GM20431 (cell line): Measurements from ENCODE around the gene TAF11L7.
"Not testable (repeated sequence)": the region's sequence is repeated elsewhere in the genome, so short reads cannot be mapped to it uniquely, and the experiment has no call there.

Experiments used
- in situ Hi-C: fragments of 300-500 bp; cut with MseI, MboI; formaldehyde crosslinking; loops from one replicate; pipeline ENCODE4 v1.15.0; 2020; ENCODE audit warnings: low sequenced_read_pairs; ENCODE audit not compliant: unreplicated experiment

The TAF11L7 gene

GRCh38 chr5:17585658-17586057, at the start of gene TAF11L7:
TSS of gene TAF11L7 (minus strand) at chr5:17585758.
- in situ Hi-C loops, result not testable (repeated sequence)

GRCh38 chr5:17634160-17634559, 48.6 kb upstream of the TAF11L7 start, which contains the start of gene TAF11L14:
TSS of gene TAF11L14 (plus strand) at chr5:17634460.
- in situ Hi-C loops, result no loop called here

- in situ Hi-C loops, result not testable (repeated sequence)
These were observed 46.2 kb upstream of the TAF11L7 start, which contains the start of gene TAF11L13 for GRCh38 chr5:17631788-17632187. TSS of gene TAF11L13 (plus strand) at chr5:17632088.

- in situ Hi-C loops, result no loop called here
These were observed 40.1 kb upstream of the TAF11L7 start for GRCh38 chr5:17625686-17626085.

GRCh38 chr5:17620627-17621026, 35.1 kb upstream of the TAF11L7 start:
- in situ Hi-C loops, result no loop called here

- in situ Hi-C loops, result no loop called here
These were observed 33.8 kb upstream of the TAF11L7 start for GRCh38 chr5:17619354-17619753.

GRCh38 chr5:17614872-17615605, 29.5 kb upstream of the TAF11L7 start:
- in situ Hi-C loops, result no loop called here

- in situ Hi-C loops, result not testable (repeated sequence)
These were observed 24.5 kb upstream of the TAF11L7 start, which contains the start of gene TAF11L12 for GRCh38 chr5:17610092-17610491. TSS of gene TAF11L12 (plus strand) at chr5:17610392.

- in situ Hi-C loops, result not testable (repeated sequence)
These were observed 21.9 kb upstream of the TAF11L7 start for GRCh38 chr5:17607461-17607860.

GRCh38 chr5:17604951-17605350, 19.4 kb upstream of the TAF11L7 start:
- in situ Hi-C loops, result no loop called here

GRCh38 chr5:17603880-17604279, 18.3 kb upstream of the TAF11L7 start, which contains the start of gene TAF11L11:
TSS of gene TAF11L11 (plus strand) at chr5:17604183.
- in situ Hi-C loops, result not testable (repeated sequence)

- in situ Hi-C loops, result not testable (repeated sequence)
These were observed 12.2 kb upstream of the TAF11L7 start, which contains the start of gene TAF11L10 for GRCh38 chr5:17597728-17598127. TSS of gene TAF11L10 (minus strand) at chr5:17597828.

- in situ Hi-C loops, result not testable (repeated sequence)
These were observed 8.7 kb upstream of the TAF11L7 start, which contains the start of gene TAF11L9 for GRCh38 chr5:17594255-17594654. TSS of gene TAF11L9 (minus strand) at chr5:17594394.

GRCh38 chr5:17590860-17591259, 5.3 kb upstream of the TAF11L7 start, which contains the start of gene TAF11L8:
TSS of gene TAF11L8 (minus strand) at chr5:17590960.
- in situ Hi-C loops, result not testable (repeated sequence)
